B cell (primary cell): ENCODE data around the gene ZNF683. TPM values are rescaled to one million over a fixed set of nuclear protein-coding genes. Genes with fewer than 3 reads are reported as not detected.

Experiments
- ATAC-seq: fragments of 200-7000 bp; cut with Tn5 transposase; one replicate; pipeline ENCODE4 v1.10.0; 2021; ENCODE audit warnings: low read depth, mild to moderate bottlenecking, moderate number of reproducible peaks, moderate library complexity
- CTCF ChIA-PET: fragments of 350-600 bp; sonication (Branson Sonifier 250); formaldehyde crosslinking; loops from one replicate; lab custom pipeline; 2021; ENCODE audit warnings: antibody characterized with exemption, inconsistent platforms; lab: Charles Lee
- POLR2A ChIA-PET: fragments of 350-600 bp; sonication (Branson Sonifier 250); formaldehyde crosslinking; loops from one replicate; lab custom pipeline; 2021; ENCODE audit warnings: antibody characterized with exemption; lab: Charles Lee
- DNase-seq: peaks from one replicate; pipeline ENCODE4 v3.0.0; 2013
- H2AFZ ChIP-seq: 2 replicates; pipeline ENCODE4 v1.6.1; 2012; ENCODE audit warnings: mild to moderate bottlenecking, low read depth, low read length; ENCODE audit not compliant: insufficient read depth, poor library complexity, severe bottlenecking
- H3K27ac ChIP-seq, 2 donors: 1 replicate in 1 of 2; 2 replicates in 1 of 2; pipeline ENCODE4 v1.5.1; 2012 to 2013; ENCODE audit warnings: low read length in 2 of 2, mild to moderate bottlenecking in 2 of 2, moderate library complexity in 1 of 2
- H3K27me3 ChIP-seq, 4 experiments: fragments of 200-600 bp in 1 of 4; sonication (generic) in 1 of 4; replicated peaks in 1 of 4; 1 replicate in 2 of 4; 2 replicates in 2 of 4; pipeline versions ENCODE4 v1.6.1 to v1.7.0; 2013 to 2016; ENCODE audit warnings: low read length in 3 of 4, mild to moderate bottlenecking in 2 of 4, mixed read lengths in 1 of 4, moderate library complexity in 1 of 4; ENCODE audit not compliant: insufficient read depth in 4 of 4, control insufficient read depth in 3 of 4; ENCODE audit errors: control extremely low read depth in 1 of 4
- H3K36me3 ChIP-seq, 2 experiments: replicated peaks in 1 of 2; 1 replicate in 1 of 2; 2 replicates in 1 of 2; pipeline versions ENCODE4 v1.6.1 to v1.7.1; 2013; ENCODE audit warnings: low read length in 1 of 2; ENCODE audit not compliant: insufficient read depth in 2 of 2, control insufficient read depth in 1 of 2; ENCODE audit errors: control extremely low read depth in 1 of 2, extremely low read depth in 1 of 2
- H3K4me1 ChIP-seq, 2 donors: fragments of 200-600 bp in 1 of 2; sonication (generic) in 1 of 2; 1 replicate in 1 of 2; 2 replicates in 1 of 2; pipeline versions ENCODE4 v1.5.1 to v1.6.1; 2013 to 2017; ENCODE audit warnings: low read length in 2 of 2; ENCODE audit not compliant: control insufficient read depth in 2 of 2, insufficient read depth in 2 of 2
- H3K4me2 ChIP-seq: replicated peaks from 2 replicates; pipeline ENCODE3; 2012; ENCODE audit warnings: mild to moderate bottlenecking, low read depth, low read length; ENCODE audit not compliant: poor library complexity, severe bottlenecking
- H3K4me3 ChIP-seq, 5 experiments: fragments of 200-600 bp in 1 of 5; sonication (generic) in 1 of 5; 1 replicate in 3 of 5; 2 replicates in 2 of 5; pipeline versions ENCODE4 v1.5.1 to v1.7.0; 2011 to 2016; ENCODE audit warnings: low read length in 4 of 5, mild to moderate bottlenecking in 4 of 5, low read depth in 2 of 5, control low read depth in 1 of 5, moderate library complexity in 1 of 5; ENCODE audit not compliant: insufficient read depth in 1 of 5; ENCODE audit errors: control extremely low read depth in 1 of 5, extremely low read depth in 1 of 5
- H3K79me2 ChIP-seq: fragments of 200-600 bp; sonication (generic); one replicate; pipeline ENCODE4 v1.6.0; 2016; ENCODE audit warnings: low read length; ENCODE audit not compliant: control insufficient read depth, insufficient read depth
- H3K9ac ChIP-seq: fragments of 200-600 bp; sonication (generic); 2 replicates; pipeline ENCODE4 v1.6.1; 2017; ENCODE audit warnings: mild to moderate bottlenecking, low read length, moderate library complexity
- H3K9me3 ChIP-seq, 3 donors: one replicate each; pipeline versions ENCODE4 v1.6.1 to v1.7.1; 2013; ENCODE audit warnings: low read length in 2 of 3; ENCODE audit not compliant: control insufficient read depth in 2 of 3, insufficient read depth in 1 of 3; ENCODE audit errors: control extremely low read depth in 1 of 3
- H4K20me1 ChIP-seq: 2 replicates; pipeline ENCODE4 v1.6.0; 2012; ENCODE audit warnings: mild to moderate bottlenecking, low read length; ENCODE audit not compliant: insufficient read depth, control insufficient read depth, poor library complexity, severe bottlenecking
- H3K27ac Mint-ChIP-seq: one replicate; pipeline ENCODE4 v1.8.0; 2021; ENCODE audit warnings: mixed read lengths
- H3K27me3 Mint-ChIP-seq: one replicate; pipeline ENCODE4 v1.8.0; 2021; ENCODE audit warnings: mixed read lengths
- H3K4me1 Mint-ChIP-seq: one replicate; pipeline ENCODE4 v1.8.0; 2021; ENCODE audit warnings: mixed read lengths
- H3K4me3 Mint-ChIP-seq: one replicate; pipeline ENCODE4 v1.8.0; 2021; ENCODE audit warnings: mixed read lengths
- H3K9me3 Mint-ChIP-seq: one replicate; pipeline ENCODE4 v1.8.0; 2022; ENCODE audit warnings: mixed read lengths; ENCODE audit not compliant: insufficient read depth
- EZH2 ChIP-seq: IDR thresholded peaks from 2 replicates; pipeline ENCODE4 v1.6.1; 2012; ENCODE audit warnings: borderline replicate concordance, low read depth, mild to moderate bottlenecking, moderate library complexity, low read length; ENCODE audit not compliant: insufficient read depth, poor library complexity, severe bottlenecking
- WGBS: methylation state at CpG from one replicate; pipeline ENCODE4 v1.1.5; 2013; ENCODE audit warnings: missing lambda C conversion rate; ENCODE audit not compliant: insufficient coverage; 5-methylcytosine and 5-hydroxymethylcytosine counted together
- intact Hi-C: fragments of 100-400 bp; cut with micrococcal nuclease; formaldehyde crosslinking; loops from one replicate; pipeline ENCODE4 v1.10.0; 2022
- polyA plus RNA-seq: library from polyadenylated mRNA; depleted of rRNA; stranded (reverse); fragments of >200 nt; gene quantifications from 2 replicates; pipeline ENCODE4 v1.2.3, GENCODE V29; 2012
- total RNA-seq, 2 donors: library from RNA; stranded (reverse); fragments of 120-200 nt in 1 of 2; gene quantifications; 1 replicate in 1 of 2; 2 replicates in 1 of 2; pipeline versions ENCODE4 v1.2.3 to v1.2.4, GENCODE V29; 2013 to 2022
- TF ChIP-seq, protein P1 (sequence below): fragments of 200-600 bp; IDR thresholded peaks from one replicate; pipeline ENCODE4 v1.8.0; 2022; ENCODE audit warnings: antibody characterized with exemption, mild to moderate bottlenecking

ZNF683 gene
- total and polyA plus RNA-seq, 2 donors (not counting 1 experiment from before 2014, with no cell fraction given), result 0.45 to 0.67 TPM

DNA sequence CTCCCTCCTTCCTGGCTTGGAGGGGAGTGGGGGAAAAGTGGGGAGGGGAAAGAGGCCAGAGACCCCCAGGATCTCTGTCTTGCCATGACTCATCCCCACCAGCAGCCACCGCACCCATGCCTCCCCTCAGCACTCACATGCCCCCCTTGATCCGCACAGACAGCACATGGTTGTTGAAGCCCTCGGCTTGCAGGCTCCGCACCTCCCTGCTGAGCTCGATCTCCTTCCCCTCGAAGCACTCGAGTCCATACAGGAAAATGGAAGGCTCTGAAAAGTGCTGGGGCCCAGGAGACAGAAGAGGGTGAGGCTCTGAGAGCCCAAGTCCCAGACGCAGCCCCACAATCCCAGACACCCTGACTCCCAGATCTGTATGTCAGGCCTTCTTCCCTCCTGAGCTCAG is 44.0 kb downstream of the ZNF683 start:
- Mint-ChIP-seq H3K4me1 (peaks cover 5% of the 10 kb centered on the region), H3K27me3 (no peaks in the 10 kb centered on the region), H3K4me3 (no peak overlapping the region), H3K9me3 (no peaks in the 10 kb centered on the region), H3K27ac (no peak overlapping the region)
- DNase-seq (no peak), ATAC-seq (no peak)
- H3K79me2 ChIP-seq, result peaks cover 4% of the 10 kb centered on the region
- intact Hi-C loops, result no loop called here
- H3K4me2 ChIP-seq, result no peak overlapping the region
- H3K4me1 ChIP-seq, result no peaks in the 10 kb centered on the region
- peaks cover 0 to 14% of the 10 kb centered on the region in 2 experiments for H3K36me3 ChIP-seq
- CTCF ChIA-PET, result interaction anchor here (1.3 to 30.0 kb wide), 2 partner anchors 46 to 95 kb away, joined by 3 to 1400 read pairs; partner anchors contain the start of gene SH3BGRL3
- POLR2A ChIA-PET, result interaction anchor here (0.7 to 1.2 kb wide), 2 partner anchors 15 to 44 kb away, joined by 3 read pairs; no protein-coding TSS in a partner anchor
- H3K9me3 ChIP-seq, result no peaks in the 10 kb centered on the region
- peaks cover 11% of the 10 kb centered on the region for H4K20me1 ChIP-seq
- no peak overlapping the region for H3K9ac ChIP-seq
- H3K4me3 ChIP-seq, result no peak overlapping the region
- no peak for TF ChIP-seq EZH2
- TF ChIP-seq, protein P1, sequence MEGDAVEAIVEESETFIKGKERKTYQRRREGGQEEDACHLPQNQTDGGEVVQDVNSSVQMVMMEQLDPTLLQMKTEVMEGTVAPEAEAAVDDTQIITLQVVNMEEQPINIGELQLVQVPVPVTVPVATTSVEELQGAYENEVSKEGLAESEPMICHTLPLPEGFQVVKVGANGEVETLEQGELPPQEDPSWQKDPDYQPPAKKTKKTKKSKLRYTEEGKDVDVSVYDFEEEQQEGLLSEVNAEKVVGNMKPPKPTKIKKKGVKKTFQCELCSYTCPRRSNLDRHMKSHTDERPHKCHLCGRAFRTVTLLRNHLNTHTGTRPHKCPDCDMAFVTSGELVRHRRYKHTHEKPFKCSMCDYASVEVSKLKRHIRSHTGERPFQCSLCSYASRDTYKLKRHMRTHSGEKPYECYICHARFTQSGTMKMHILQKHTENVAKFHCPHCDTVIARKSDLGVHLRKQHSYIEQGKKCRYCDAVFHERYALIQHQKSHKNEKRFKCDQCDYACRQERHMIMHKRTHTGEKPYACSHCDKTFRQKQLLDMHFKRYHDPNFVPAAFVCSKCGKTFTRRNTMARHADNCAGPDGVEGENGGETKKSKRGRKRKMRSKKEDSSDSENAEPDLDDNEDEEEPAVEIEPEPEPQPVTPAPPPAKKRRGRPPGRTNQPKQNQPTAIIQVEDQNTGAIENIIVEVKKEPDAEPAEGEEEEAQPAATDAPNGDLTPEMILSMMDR, result no peak
- WGBS, result 95% methylated on average over 6 of the region's 8 CpGs
- H3K27me3 ChIP-seq, result no peaks in the 10 kb centered on the region
- no peak overlapping the region for H3K27ac ChIP-seq
- no peak overlapping the region for H2AFZ ChIP-seq

DNA sequence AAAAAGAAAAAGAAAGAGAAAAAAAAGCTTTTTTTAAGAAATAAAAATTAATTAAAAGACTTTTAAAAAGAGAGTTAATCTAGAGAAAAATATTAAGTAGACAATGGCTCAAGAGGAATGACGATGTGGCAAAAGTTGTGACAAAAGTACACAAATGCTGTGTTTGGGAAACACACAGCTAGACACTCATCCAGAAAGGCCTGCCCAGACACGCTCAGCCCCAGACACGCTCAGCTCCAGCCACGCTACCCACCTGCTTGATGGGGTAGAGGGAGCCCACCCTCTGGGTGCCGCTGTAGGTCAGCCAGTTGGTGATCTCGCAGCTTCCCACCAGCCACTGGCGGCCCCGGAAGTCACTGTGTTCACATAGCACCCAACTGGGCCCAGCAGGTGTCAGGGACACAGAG is 44.6 kb downstream of the ZNF683 start:
- intact Hi-C loops, result no loop called here
- TF ChIP-seq, protein P1, result no peak
- no peak for TF ChIP-seq EZH2
- Histone ChIP-seq H3K4me1 (peaks cover under 1 to 4% of the 10 kb centered on the region in 2 donors), H3K9ac (no peak overlapping the region), H3K4me3 (no peak overlapping the region), H2AFZ (no peak overlapping the region), H3K79me2 (peaks cover 4% of the 10 kb centered on the region), H3K27ac (no peak overlapping the region), H3K4me2 (no peak overlapping the region), H3K9me3 (no peaks in the 10 kb centered on the region), H3K36me3 (peaks cover 0 to 18% of the 10 kb centered on the region in 2 experiments), H3K27me3 (no peaks in the 10 kb centered on the region), H4K20me1 (peaks cover 17% of the 10 kb centered on the region)
- H3K4me3 Mint-ChIP-seq, result no peak overlapping the region
- no peak for ATAC-seq
- CTCF ChIA-PET, result interaction anchor here (1.2 to 30.0 kb wide), 4 partner anchors 34 to 94 kb away, joined by 3 to 1400 read pairs (median 5); partner anchors contain the start of gene SH3BGRL3
- no peaks in the 10 kb centered on the region for H3K27me3 Mint-ChIP-seq
- DNase-seq, result no peak
- WGBS, result 97% methylated on average over 4 of the region's 8 CpGs
- H3K4me1 Mint-ChIP-seq, result peaks cover 9% of the 10 kb centered on the region
- POLR2A ChIA-PET, result interaction anchor here (1.2 kb wide), 2 partner anchors 44 to 48 kb away, joined by 3 read pairs; partner anchors contain the start of gene SH3BGRL3
- no peak overlapping the region for H3K27ac Mint-ChIP-seq
- H3K9me3 Mint-ChIP-seq, result no peaks in the 10 kb centered on the region
